HepG2 (cell line): Measurements from ENCODE around the gene NR1H2. TPM values are rescaled to one million over a fixed set of nuclear protein-coding genes. Genes with fewer than 3 reads are reported as not detected.

Experiments
- ATF1 ChIP-seq: IDR thresholded peaks from 2 replicates; pipeline ENCODE4 v1.6.1; 2016; ENCODE audit warnings: mild to moderate bottlenecking, control low read depth
- ESRRA ChIP-seq: sonication (generic); formaldehyde crosslinking; IDR thresholded peaks from 2 replicates; pipeline ENCODE4 v1.5.1; 2020; ENCODE audit warnings: mild to moderate bottlenecking, low read depth, missing genetic modification reagents
- HINFP ChIP-seq: sonication (generic); formaldehyde crosslinking; IDR thresholded peaks from 2 replicates; pipeline ENCODE4 v1.4.0; 2020; ENCODE audit warnings: low read depth, mild to moderate bottlenecking, missing genetic modification reagents
- HMGXB3 ChIP-seq: sonication (generic); formaldehyde crosslinking; IDR thresholded peaks from 2 replicates; pipeline ENCODE4 v1.4.0; 2020; ENCODE audit warnings: missing genetic modification reagents, borderline replicate concordance
- LCORL ChIP-seq, 2 experiments: fragments of 450-650 bp in 1 of 2; sonication (generic) in 1 of 2; formaldehyde crosslinking in 1 of 2; IDR thresholded peaks; 2 replicates each; pipeline versions ENCODE4 v1.5.0 to v1.6.1; 2017 to 2020; ENCODE audit warnings: antibody characterized with exemption in 1 of 2, missing genetic modification reagents in 1 of 2
- MTF2 ChIP-seq: sonication (generic); formaldehyde crosslinking; IDR thresholded peaks from 2 replicates; pipeline ENCODE4 v1.5.0; 2020; ENCODE audit warnings: missing genetic modification reagents, borderline replicate concordance
- ZNF101 ChIP-seq: sonication (generic); formaldehyde crosslinking; IDR thresholded peaks from 2 replicates; pipeline ENCODE4 v1.4.0; 2020; ENCODE audit warnings: mild to moderate bottlenecking, low read depth, missing genetic modification reagents, borderline replicate concordance
- ZNF503 ChIP-seq: sonication (generic); formaldehyde crosslinking; IDR thresholded peaks from 2 replicates; pipeline ENCODE4 v1.4.0; 2020; ENCODE audit warnings: missing genetic modification reagents
- ZNF768 ChIP-seq: sonication (generic); formaldehyde crosslinking; IDR thresholded peaks from 2 replicates; pipeline ENCODE4 v1.4.0; 2020; ENCODE audit warnings: missing genetic modification reagents
- ZNF788 ChIP-seq: sonication (generic); formaldehyde crosslinking; IDR thresholded peaks from 2 replicates; pipeline ENCODE4 v1.5.0; 2020; ENCODE audit warnings: mild to moderate bottlenecking, missing genetic modification reagents, borderline replicate concordance
- ZNF792 ChIP-seq: IDR thresholded peaks from 2 replicates; pipeline ENCODE4 v1.6.1; 2016
- polyA plus RNA-seq, 8 experiments: library from polyadenylated mRNA; depleted of rRNA in 3 of 8; stranded (reverse) in 7 of 8; unstranded in 1 of 8; fragments of >200 nt; fragmentation: Illumina TruSeq in 4 of 8; extraction: Trizol in 4 of 8; gene quantifications; 2 replicates each; pipeline versions ENCODE4 v1.2.1 to v1.2.3, GENCODE V29; 2011 to 2016; ENCODE audit warnings: low read depth in 4 of 8, missing spikeins in 1 of 8, mixed read lengths in 1 of 8; ENCODE audit not compliant: insufficient read depth in 1 of 8
- total RNA-seq, 5 experiments: library from RNA; depleted of rRNA; stranded (reverse); fragments of >200 nt; fragmentation: Illumina TruSeq; extraction: Trizol; gene quantifications; 2 replicates each; pipeline ENCODE4 v1.2.3, GENCODE V29; 2016; ENCODE audit warnings: low read depth in 1 of 5
- TF ChIP-seq, protein P1 (sequence below): IDR thresholded peaks from 2 replicates; pipeline ENCODE4 v1.6.1; 2016; ENCODE audit warnings: control low read depth
- TF ChIP-seq, protein P2 (sequence below): sonication (generic); formaldehyde crosslinking; IDR thresholded peaks from 2 replicates; pipeline ENCODE4 v1.5.0; 2020; ENCODE audit warnings: mild to moderate bottlenecking, missing genetic modification reagents, borderline replicate concordance

The NR1H2 gene
- total and polyA plus RNA-seq, 2 of the 13 experiments (the other 11 are each of a cell fraction or from before 2014, with no cell fraction given) = 10.3 to 13.5 TPM

DNA sequence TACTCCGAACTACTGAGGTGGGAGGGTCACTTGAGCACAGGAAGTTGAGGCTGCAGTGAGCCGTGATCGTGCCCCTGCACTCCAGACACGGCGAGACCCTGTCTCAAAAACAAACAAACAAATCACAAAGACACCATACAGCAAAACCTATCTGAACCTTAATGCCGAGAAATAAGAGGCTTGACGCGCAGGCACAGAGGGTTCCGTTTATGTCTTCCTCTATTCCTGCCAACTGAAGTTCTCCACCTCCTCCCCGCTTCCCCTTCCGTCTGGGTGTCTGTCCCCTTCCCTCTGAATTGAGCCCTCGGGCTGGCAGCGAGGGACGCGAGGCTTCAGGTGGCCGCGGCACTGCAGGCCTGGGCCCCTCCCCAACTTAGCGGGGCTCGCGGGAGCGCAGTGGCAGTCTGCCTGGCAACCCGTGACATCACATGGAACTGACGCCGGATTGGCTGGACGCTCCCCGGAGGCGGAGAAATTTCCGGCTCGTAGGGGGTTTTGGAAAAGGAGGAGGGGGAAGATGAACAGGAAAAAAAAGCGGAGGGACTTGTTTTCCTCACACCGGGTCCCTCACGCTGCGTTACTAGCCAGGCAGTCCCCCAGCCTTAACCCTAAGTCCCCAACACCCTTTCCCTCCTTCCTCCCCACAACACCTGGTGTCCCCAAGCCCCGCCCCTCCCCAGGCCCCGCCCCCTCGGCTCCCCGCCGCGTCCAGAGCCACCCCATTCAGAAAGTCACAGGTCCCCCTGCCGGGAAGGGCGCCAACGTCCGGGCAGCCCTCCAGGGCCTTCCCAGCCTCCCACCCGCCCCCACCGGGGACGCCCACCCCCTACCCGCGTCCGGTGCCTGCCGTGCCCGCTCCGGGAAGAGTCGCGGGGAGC, 55.3 kb downstream of the NR1H2 start (continued):
- TF ChIP-seq HINFP (no peak), ZNF101 (CRISPR knock-in tag) (no peak), ATF1 (CRISPR knock-in tag) (peak; percentile 95), ZNF503 (CRISPR knock-in tag) (no peak), ESRRA (CRISPR knock-in tag) (no peak), HMGXB3 (no peak), MTF2 (CRISPR knock-in tag) (no peak), ZNF768 (CRISPR knock-in tag) (peak; percentile 13; the same call in 1 of the 2 replicates), LCORL (IDR thresholded peaks at IDR 0.05) (no peak), LCORL (CRISPR knock-in tag; IDR thresholded peaks at IDR 0.05) (peak; percentile 54), ZNF792 (CRISPR knock-in tag) (no peak), ZNF788 (no peak; the same call in 1 of the 2 replicates)
- TF ChIP-seq, protein P1, sequence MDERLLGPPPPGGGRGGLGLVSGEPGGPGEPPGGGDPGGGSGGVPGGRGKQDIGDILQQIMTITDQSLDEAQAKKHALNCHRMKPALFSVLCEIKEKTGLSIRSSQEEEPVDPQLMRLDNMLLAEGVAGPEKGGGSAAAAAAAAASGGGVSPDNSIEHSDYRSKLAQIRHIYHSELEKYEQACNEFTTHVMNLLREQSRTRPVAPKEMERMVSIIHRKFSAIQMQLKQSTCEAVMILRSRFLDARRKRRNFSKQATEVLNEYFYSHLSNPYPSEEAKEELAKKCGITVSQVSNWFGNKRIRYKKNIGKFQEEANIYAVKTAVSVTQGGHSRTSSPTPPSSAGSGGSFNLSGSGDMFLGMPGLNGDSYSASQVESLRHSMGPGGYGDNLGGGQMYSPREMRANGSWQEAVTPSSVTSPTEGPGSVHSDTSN = no peak
- TF ChIP-seq, protein P2, sequence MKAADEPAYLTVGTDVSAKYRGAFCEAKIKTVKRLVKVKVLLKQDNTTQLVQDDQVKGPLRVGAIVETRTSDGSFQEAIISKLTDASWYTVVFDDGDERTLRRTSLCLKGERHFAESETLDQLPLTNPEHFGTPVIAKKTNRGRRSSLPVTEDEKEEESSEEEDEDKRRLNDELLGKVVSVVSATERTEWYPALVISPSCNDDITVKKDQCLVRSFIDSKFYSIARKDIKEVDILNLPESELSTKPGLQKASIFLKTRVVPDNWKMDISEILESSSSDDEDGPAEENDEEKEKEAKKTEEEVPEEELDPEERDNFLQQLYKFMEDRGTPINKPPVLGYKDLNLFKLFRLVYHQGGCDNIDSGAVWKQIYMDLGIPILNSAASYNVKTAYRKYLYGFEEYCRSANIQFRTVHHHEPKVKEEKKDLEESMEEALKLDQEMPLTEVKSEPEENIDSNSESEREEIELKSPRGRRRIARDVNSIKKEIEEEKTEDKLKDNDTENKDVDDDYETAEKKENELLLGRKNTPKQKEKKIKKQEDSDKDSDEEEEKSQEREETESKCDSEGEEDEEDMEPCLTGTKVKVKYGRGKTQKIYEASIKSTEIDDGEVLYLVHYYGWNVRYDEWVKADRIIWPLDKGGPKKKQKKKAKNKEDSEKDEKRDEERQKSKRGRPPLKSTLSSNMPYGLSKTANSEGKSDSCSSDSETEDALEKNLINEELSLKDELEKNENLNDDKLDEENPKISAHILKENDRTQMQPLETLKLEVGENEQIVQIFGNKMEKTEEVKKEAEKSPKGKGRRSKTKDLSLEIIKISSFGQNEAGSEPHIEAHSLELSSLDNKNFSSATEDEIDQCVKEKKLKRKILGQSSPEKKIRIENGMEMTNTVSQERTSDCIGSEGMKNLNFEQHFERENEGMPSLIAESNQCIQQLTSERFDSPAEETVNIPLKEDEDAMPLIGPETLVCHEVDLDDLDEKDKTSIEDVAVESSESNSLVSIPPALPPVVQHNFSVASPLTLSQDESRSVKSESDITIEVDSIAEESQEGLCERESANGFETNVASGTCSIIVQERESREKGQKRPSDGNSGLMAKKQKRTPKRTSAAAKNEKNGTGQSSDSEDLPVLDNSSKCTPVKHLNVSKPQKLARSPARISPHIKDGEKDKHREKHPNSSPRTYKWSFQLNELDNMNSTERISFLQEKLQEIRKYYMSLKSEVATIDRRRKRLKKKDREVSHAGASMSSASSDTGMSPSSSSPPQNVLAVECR = 0 out of 2 replicates have a peak, but pooled peaks have one; percentile 14
